GM12878 (cell line): ENCODE results near the gene STRA8.

Source experiments
- CREB1 ChIP-seq: IDR thresholded peaks from 2 replicates; pipeline ENCODE4 v1.6.1; 2012; ENCODE audit warnings: low read depth, mild to moderate bottlenecking, inconsistent platforms
- ETV6 ChIP-seq, 2 experiments: fragments of 450-650 bp in 1 of 2; IDR thresholded peaks in 1 of 2; conservative IDR thresholded peaks in 1 of 2; 2 replicates each; pipeline ENCODE4 v1.6.1; 2014; ENCODE audit warnings: antibody characterized with exemption in 1 of 2, borderline replicate concordance in 1 of 2, low read depth in 1 of 2, mild to moderate bottlenecking in 1 of 2, moderate library complexity in 1 of 2
- EZH2 ChIP-seq: IDR thresholded peaks from 2 replicates; pipeline ENCODE4 v1.6.1; 2012; ENCODE audit warnings: low read depth, mild to moderate bottlenecking, control low read depth, inconsistent platforms, low read length, borderline replicate concordance; ENCODE audit not compliant: control insufficient read depth
- HCFC1 ChIP-seq: fragments of 150-350 bp; IDR thresholded peaks from 2 replicates; pipeline ENCODE4 v1.6.1; 2014; ENCODE audit warnings: low read length
- NBN ChIP-seq: fragments of 450-650 bp; IDR thresholded peaks from 2 replicates; pipeline ENCODE4 v1.6.1; 2016
- POLR2A ChIP-seq: IDR thresholded peaks from 2 replicates; pipeline ENCODE4 v1.6.1; 2011; ENCODE audit warnings: low read depth, mild to moderate bottlenecking, low read length
- RFX5 ChIP-seq: IDR thresholded peaks from 2 replicates; pipeline ENCODE4 v1.6.1; 2011; ENCODE audit warnings: low read depth, low read length, improper control_type of control experiment
- SREBF2 ChIP-seq: IDR thresholded peaks from 2 replicates; pipeline ENCODE4 v1.6.1; 2012; ENCODE audit warnings: mild to moderate bottlenecking, low read length
- TAF1 ChIP-seq: IDR thresholded peaks from 2 replicates; pipeline ENCODE4 v1.6.1; 2011; ENCODE audit warnings: mild to moderate bottlenecking, low read depth, low read length, borderline replicate concordance
- TF ChIP-seq, protein P1 (sequence below): IDR thresholded peaks from 2 replicates; pipeline ENCODE4 v1.6.1; 2012; ENCODE audit warnings: mild to moderate bottlenecking, low read depth, low read length
- TF ChIP-seq, protein P2 (sequence below): IDR thresholded peaks from 2 replicates; pipeline ENCODE4 v1.6.1; 2012; ENCODE audit warnings: low read length, inconsistent platforms
- TF ChIP-seq, protein P3 (sequence below): IDR thresholded peaks from 2 replicates; pipeline ENCODE4 v1.6.1; 2011; ENCODE audit warnings: borderline replicate concordance, low read depth, mild to moderate bottlenecking, moderate library complexity, low read length; ENCODE audit not compliant: insufficient read depth, poor library complexity, severe bottlenecking
- TF ChIP-seq, protein P4 (sequence below): IDR thresholded peaks from 2 replicates; pipeline ENCODE4 v1.6.1; 2011; ENCODE audit warnings: low read depth, low read length, improper control_type of control experiment, borderline replicate concordance
- TF ChIP-seq, protein P5 (sequence below), 3 experiments: IDR thresholded peaks in 2 of 3; conservative IDR thresholded peaks in 1 of 3; 2 replicates each; pipeline ENCODE4 v1.5.1; 2011; ENCODE audit warnings: low read depth in 3 of 3, low read length in 3 of 3, mild to moderate bottlenecking in 3 of 3, control low read depth in 2 of 3, moderate library complexity in 2 of 3, inconsistent platforms in 1 of 3, mixed read lengths in 1 of 3; ENCODE audit not compliant: control insufficient read depth in 2 of 3, insufficient read depth in 1 of 3; ENCODE audit errors: extremely low read depth in 1 of 3

DNA sequence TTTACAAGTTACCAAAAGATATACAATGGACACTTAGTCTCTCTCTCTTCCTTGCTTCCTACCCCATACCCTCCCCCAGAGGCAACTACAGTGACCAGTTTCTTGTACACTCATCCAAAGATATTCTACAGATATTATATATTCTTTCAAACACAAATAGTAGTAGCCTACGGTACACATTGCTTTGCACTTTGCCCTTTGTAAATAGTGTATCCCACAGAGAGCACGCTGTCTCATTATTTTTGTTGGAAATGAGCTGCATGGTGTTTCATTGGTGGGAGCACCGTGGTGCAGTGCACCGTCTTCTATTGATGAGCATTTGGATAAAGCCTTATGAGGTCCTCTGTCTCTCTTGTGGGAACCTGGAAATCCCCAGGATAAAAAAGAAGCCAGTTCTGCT is 24.2 kb downstream of the STRA8 start:
- TF ChIP-seq, protein P1, sequence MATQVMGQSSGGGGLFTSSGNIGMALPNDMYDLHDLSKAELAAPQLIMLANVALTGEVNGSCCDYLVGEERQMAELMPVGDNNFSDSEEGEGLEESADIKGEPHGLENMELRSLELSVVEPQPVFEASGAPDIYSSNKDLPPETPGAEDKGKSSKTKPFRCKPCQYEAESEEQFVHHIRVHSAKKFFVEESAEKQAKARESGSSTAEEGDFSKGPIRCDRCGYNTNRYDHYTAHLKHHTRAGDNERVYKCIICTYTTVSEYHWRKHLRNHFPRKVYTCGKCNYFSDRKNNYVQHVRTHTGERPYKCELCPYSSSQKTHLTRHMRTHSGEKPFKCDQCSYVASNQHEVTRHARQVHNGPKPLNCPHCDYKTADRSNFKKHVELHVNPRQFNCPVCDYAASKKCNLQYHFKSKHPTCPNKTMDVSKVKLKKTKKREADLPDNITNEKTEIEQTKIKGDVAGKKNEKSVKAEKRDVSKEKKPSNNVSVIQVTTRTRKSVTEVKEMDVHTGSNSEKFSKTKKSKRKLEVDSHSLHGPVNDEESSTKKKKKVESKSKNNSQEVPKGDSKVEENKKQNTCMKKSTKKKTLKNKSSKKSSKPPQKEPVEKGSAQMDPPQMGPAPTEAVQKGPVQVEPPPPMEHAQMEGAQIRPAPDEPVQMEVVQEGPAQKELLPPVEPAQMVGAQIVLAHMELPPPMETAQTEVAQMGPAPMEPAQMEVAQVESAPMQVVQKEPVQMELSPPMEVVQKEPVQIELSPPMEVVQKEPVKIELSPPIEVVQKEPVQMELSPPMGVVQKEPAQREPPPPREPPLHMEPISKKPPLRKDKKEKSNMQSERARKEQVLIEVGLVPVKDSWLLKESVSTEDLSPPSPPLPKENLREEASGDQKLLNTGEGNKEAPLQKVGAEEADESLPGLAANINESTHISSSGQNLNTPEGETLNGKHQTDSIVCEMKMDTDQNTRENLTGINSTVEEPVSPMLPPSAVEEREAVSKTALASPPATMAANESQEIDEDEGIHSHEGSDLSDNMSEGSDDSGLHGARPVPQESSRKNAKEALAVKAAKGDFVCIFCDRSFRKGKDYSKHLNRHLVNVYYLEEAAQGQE: no peak
- TF ChIP-seq NBN (no peak), TAF1 (no peak), EZH2 (no peak), RFX5 (no peak), SREBF2 (no peak), CREB1 (no peak), POLR2A (no peak), HCFC1 (no peak), ETV6 (conservative IDR thresholded peaks at IDR 0.05 in 1 of 2, IDR thresholded peaks at IDR 0.05 in 1 of 2; ENCODE audit: borderline replicate concordance in 1 of 2, low read depth in 1 of 2) (no peak)
- TF ChIP-seq, protein P2, sequence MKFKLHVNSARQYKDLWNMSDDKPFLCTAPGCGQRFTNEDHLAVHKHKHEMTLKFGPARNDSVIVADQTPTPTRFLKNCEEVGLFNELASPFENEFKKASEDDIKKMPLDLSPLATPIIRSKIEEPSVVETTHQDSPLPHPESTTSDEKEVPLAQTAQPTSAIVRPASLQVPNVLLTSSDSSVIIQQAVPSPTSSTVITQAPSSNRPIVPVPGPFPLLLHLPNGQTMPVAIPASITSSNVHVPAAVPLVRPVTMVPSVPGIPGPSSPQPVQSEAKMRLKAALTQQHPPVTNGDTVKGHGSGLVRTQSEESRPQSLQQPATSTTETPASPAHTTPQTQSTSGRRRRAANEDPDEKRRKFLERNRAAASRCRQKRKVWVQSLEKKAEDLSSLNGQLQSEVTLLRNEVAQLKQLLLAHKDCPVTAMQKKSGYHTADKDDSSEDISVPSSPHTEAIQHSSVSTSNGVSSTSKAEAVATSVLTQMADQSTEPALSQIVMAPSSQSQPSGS: no peak
- TF ChIP-seq, protein P3, sequence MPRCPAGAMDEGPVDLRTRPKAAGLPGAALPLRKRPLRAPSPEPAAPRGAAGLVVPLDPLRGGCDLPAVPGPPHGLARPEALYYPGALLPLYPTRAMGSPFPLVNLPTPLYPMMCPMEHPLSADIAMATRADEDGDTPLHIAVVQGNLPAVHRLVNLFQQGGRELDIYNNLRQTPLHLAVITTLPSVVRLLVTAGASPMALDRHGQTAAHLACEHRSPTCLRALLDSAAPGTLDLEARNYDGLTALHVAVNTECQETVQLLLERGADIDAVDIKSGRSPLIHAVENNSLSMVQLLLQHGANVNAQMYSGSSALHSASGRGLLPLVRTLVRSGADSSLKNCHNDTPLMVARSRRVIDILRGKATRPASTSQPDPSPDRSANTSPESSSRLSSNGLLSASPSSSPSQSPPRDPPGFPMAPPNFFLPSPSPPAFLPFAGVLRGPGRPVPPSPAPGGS: no peak
- TF ChIP-seq, protein P4, sequence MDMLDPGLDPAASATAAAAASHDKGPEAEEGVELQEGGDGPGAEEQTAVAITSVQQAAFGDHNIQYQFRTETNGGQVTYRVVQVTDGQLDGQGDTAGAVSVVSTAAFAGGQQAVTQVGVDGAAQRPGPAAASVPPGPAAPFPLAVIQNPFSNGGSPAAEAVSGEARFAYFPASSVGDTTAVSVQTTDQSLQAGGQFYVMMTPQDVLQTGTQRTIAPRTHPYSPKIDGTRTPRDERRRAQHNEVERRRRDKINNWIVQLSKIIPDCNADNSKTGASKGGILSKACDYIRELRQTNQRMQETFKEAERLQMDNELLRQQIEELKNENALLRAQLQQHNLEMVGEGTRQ: no peak
- TF ChIP-seq, protein P5, sequence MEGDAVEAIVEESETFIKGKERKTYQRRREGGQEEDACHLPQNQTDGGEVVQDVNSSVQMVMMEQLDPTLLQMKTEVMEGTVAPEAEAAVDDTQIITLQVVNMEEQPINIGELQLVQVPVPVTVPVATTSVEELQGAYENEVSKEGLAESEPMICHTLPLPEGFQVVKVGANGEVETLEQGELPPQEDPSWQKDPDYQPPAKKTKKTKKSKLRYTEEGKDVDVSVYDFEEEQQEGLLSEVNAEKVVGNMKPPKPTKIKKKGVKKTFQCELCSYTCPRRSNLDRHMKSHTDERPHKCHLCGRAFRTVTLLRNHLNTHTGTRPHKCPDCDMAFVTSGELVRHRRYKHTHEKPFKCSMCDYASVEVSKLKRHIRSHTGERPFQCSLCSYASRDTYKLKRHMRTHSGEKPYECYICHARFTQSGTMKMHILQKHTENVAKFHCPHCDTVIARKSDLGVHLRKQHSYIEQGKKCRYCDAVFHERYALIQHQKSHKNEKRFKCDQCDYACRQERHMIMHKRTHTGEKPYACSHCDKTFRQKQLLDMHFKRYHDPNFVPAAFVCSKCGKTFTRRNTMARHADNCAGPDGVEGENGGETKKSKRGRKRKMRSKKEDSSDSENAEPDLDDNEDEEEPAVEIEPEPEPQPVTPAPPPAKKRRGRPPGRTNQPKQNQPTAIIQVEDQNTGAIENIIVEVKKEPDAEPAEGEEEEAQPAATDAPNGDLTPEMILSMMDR (IDR thresholded peaks at IDR 0.05 in 2 of 3, conservative IDR thresholded peaks at IDR 0.05 in 1 of 3; ENCODE audit: control insufficient read depth in 2 of 3, extremely low read depth in 1 of 3, insufficient read depth in 1 of 3, low read depth in 3 of 3, low read length in 3 of 3): no peak
